Activated CD4-positive, alpha-beta memory T cell treated with anti-CD3 and anti-CD28 coated beads, Interleukin-2, amount 10 ng/mL, durations not matched to agents 7 days and 5 days (primary cell): ENCODE data around the gene BTBD2. TPM values are rescaled to one million over a fixed set of nuclear protein-coding genes. Genes with fewer than 3 reads are reported as not detected.

ENCODE experiments used
- CTCF ChIA-PET: fragments of 350-600 bp; sonication (Branson Sonifier 250); formaldehyde crosslinking; loops from one replicate; lab custom pipeline; 2021; ENCODE audit warnings: antibody characterized with exemption, inconsistent platforms; lab: Charles Lee
- POLR2A ChIA-PET: fragments of 350-600 bp; sonication (Branson Sonifier 250); formaldehyde crosslinking; loops from one replicate; lab custom pipeline; 2021; ENCODE audit warnings: antibody characterized with exemption; lab: Charles Lee
- DNase-seq: peaks from one replicate; pipeline ENCODE4 v3.0.0-alpha.2; 2020
- H3K27ac Mint-ChIP-seq: one replicate; pipeline ENCODE4 v1.8.0; 2021; ENCODE audit warnings: mild to moderate bottlenecking, mixed read lengths
- H3K27me3 Mint-ChIP-seq: one replicate; pipeline ENCODE4 v1.8.0; 2021; ENCODE audit warnings: mixed read lengths
- H3K36me3 Mint-ChIP-seq: one replicate; pipeline ENCODE4 v1.8.0; 2021; ENCODE audit warnings: low read depth, mixed read lengths
- H3K4me1 Mint-ChIP-seq: one replicate; pipeline ENCODE4 v1.8.0; 2021; ENCODE audit warnings: mixed read lengths
- H3K4me3 Mint-ChIP-seq: one replicate; pipeline ENCODE4 v1.8.0; 2021; ENCODE audit warnings: mild to moderate bottlenecking, mixed read lengths
- H3K9me3 Mint-ChIP-seq: one replicate; pipeline ENCODE4 v1.8.0; 2021; ENCODE audit warnings: mixed read lengths
- total RNA-seq, 2 experiments: library from RNA; stranded (reverse); gene quantifications; one replicate each; pipeline ENCODE4 v1.2.3, GENCODE V29; 2021

Gene BTBD2
- total RNA-seq, 2 experiments from 2014 or later: 55.4 to 57.1 TPM

GRCh38 chr19:1967087-1967608, 48.4 kb downstream of the BTBD2 start:
- peaks cover 14% of the 10 kb centered on the region for H3K4me1 Mint-ChIP-seq
- CTCF ChIA-PET: no interaction called here
- peak overlapping the region; percentile 49 for H3K27ac Mint-ChIP-seq
- peaks cover 17% of the 10 kb centered on the region for H3K36me3 Mint-ChIP-seq
- H3K27me3 Mint-ChIP-seq: no peaks in the 10 kb centered on the region
- H3K9me3 Mint-ChIP-seq: no peaks in the 10 kb centered on the region
- POLR2A ChIA-PET: no interaction called here
- peak; percentile 27 for DNase-seq
- H3K4me3 Mint-ChIP-seq: no peak overlapping the region

DNA sequence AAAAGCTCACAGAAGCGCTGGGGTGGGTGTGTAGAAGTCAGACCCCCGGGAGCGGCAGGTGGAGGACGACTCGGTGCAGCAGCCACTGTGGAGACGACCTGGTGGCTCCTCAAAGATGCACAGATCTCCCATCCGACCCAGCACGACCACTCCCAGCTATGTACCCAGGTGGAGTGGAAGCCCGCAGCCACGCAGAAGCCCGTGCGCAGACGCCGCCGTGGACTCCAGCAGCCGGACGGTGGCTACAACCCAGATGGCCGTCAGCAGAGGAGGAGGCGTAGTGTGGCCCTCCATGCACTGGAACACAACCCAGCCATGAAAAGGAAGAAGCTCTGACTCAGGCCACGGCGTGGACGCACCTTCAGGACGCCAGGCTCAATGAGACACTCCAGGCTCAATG, 52.8 kb downstream of the BTBD2 start:
- H3K4me1 Mint-ChIP-seq: peaks cover 15% of the 10 kb centered on the region
- no peak for DNase-seq
- H3K36me3 Mint-ChIP-seq: peaks cover 15% of the 10 kb centered on the region
- POLR2A ChIA-PET: no interaction called here
- H3K27ac Mint-ChIP-seq: no peak overlapping the region
- CTCF ChIA-PET: interaction anchor here (0.7 kb wide), 1 partner anchor 34 kb away, joined by 3 read pairs; no protein-coding TSS in a partner anchor
- no peaks in the 10 kb centered on the region for H3K27me3 Mint-ChIP-seq
- H3K9me3 Mint-ChIP-seq: no peaks in the 10 kb centered on the region
- no peak overlapping the region for H3K4me3 Mint-ChIP-seq

DNA sequence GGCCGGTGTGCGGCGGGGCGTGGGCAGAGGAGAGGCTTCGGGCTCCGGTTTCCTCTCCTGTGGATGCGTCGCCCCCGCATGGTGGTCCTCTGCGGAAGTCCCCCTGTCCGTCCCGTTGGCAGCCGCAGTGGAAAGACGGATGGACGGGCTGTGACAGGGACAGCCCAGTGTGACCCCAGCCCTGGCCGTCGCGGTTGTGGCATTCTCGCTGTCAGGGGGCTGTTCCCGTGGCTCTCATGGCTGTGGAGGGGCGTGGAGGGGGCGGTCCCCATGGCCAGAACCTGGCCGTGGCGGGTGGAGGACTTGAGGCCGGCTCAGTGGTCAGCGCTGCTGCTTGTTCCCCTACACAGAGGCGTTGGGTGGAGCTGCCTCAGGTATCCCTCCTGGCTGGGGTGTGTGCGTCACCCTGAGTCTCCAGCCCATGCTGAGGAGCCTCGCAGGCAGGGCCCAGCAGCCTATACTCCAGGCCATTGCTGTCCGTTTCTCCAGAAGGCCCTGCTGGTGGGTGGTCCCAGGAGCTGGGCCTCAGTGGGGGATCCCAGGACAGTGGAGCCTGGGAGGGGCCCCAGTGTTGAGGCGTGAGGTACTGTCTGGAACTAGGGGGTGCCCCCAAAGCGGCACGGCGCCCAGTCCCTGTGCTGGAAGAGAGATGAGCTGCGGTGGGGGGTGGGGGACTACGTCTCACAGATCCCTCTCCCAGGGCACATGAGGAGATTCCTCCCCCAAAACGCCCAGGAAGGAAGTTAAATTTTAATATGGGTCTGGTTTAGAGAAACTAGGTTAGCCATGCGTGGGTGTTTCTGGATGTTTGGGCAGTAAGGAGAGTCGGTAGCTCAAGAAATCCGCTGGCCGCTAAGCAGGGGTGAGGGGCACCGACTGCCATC, 54.3 kb downstream of the BTBD2 start:
- ChIA-PET CTCF (no interaction called here), POLR2A (no interaction called here)
- H3K4me3 Mint-ChIP-seq: no peak overlapping the region
- H3K4me1 Mint-ChIP-seq: peaks cover 7% of the 10 kb centered on the region
- DNase-seq: no peak
- peaks cover 15% of the 10 kb centered on the region for H3K36me3 Mint-ChIP-seq
- no peaks in the 10 kb centered on the region for H3K9me3 Mint-ChIP-seq
- H3K27ac Mint-ChIP-seq: no peak overlapping the region
- H3K27me3 Mint-ChIP-seq: no peaks in the 10 kb centered on the region

- peaks cover 11% of the 10 kb centered on the region for H3K36me3 Mint-ChIP-seq
These were observed 55.5 kb downstream of the BTBD2 start for GRCh38 chr19:1959928-1960589.

DNA sequence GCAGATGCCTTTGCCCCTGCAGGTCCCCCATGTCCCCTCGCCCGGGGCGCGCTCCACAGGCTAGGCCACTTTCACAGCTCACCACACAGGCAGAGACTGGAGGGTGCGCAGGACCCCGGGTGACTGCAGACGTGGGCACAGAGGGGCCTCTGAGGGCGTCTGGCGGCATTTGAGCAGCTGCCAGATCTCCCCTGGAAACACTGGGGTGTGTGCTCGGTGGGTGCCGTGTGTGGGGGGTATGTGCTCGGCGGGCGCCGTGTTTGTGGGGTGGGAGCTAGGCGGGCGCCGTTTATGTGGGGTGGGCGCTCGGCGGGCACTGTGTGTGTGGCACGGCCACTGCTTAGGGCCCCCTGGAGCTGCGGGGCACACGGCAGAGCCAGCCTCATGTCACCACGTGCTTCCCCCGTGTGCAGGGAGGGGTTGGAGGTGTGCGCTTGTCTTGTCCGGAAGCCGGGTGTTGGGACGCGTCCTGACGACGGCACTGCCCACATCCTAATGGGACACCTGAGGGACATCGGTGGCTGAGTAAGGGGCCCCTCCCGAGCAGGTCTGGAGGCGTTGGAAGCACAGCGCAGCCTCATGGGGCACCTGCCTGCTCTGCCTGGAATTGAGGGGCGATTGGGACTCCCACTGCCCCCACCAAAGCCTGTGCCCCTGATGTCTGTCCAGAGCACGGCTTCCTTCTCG, 57.8 kb downstream of the BTBD2 start:
- ChIA-PET POLR2A (no interaction called here), CTCF (interaction anchor here (0.5 kb wide), 1 partner anchor 37 kb away, joined by 4 read pairs; no protein-coding TSS in a partner anchor)
- H3K9me3 Mint-ChIP-seq: no peaks in the 10 kb centered on the region
- H3K4me1 Mint-ChIP-seq: peaks cover 2% of the 10 kb centered on the region
- no peak overlapping the region for H3K27ac Mint-ChIP-seq
- no peaks in the 10 kb centered on the region for H3K27me3 Mint-ChIP-seq
- no peak overlapping the region for H3K4me3 Mint-ChIP-seq
- no peak for DNase-seq
- H3K36me3 Mint-ChIP-seq: peaks cover 13% of the 10 kb centered on the region

More at GRCh38 chr19:1959928-1960589, 55.5 kb downstream of the BTBD2 start:
- Mint-ChIP-seq H3K27me3 (no peaks in the 10 kb centered on the region), H3K27ac (no peak overlapping the region), H3K4me1 (peaks cover 2% of the 10 kb centered on the region), H3K9me3 (no peaks in the 10 kb centered on the region), H3K4me3 (no peak overlapping the region)
- POLR2A ChIA-PET: no interaction called here
- CTCF ChIA-PET: no interaction called here
- DNase-seq: no peak

GRCh38 chr19:1956868-1957492, 58.5 kb downstream of the BTBD2 start:
- H3K4me3 Mint-ChIP-seq: no peak overlapping the region
- no peaks in the 10 kb centered on the region for H3K27me3 Mint-ChIP-seq
- no peaks in the 10 kb centered on the region for H3K9me3 Mint-ChIP-seq
- H3K4me1 Mint-ChIP-seq: peaks cover 4% of the 10 kb centered on the region
- H3K27ac Mint-ChIP-seq: no peak overlapping the region
- ChIA-PET POLR2A (no interaction called here), CTCF (no interaction called here)
- H3K36me3 Mint-ChIP-seq: peaks cover 12% of the 10 kb centered on the region
- DNase-seq: no peak

- H3K4me3 Mint-ChIP-seq: no peak overlapping the region
- POLR2A ChIA-PET: no interaction called here
- peaks cover 12% of the 10 kb centered on the region for H3K36me3 Mint-ChIP-seq
- CTCF ChIA-PET: interaction anchor here (0.6 kb wide), 1 partner anchor 68 kb away, joined by 4 read pairs; no protein-coding TSS in a partner anchor
- no peak for DNase-seq
- H3K27me3 Mint-ChIP-seq: no peaks in the 10 kb centered on the region
- H3K4me1 Mint-ChIP-seq: peaks cover 9% of the 10 kb centered on the region
- no peak overlapping the region for H3K27ac Mint-ChIP-seq
- no peaks in the 10 kb centered on the region for H3K9me3 Mint-ChIP-seq
These were observed 59.4 kb downstream of the BTBD2 start for GRCh38 chr19:1956122-1956494.

DNA sequence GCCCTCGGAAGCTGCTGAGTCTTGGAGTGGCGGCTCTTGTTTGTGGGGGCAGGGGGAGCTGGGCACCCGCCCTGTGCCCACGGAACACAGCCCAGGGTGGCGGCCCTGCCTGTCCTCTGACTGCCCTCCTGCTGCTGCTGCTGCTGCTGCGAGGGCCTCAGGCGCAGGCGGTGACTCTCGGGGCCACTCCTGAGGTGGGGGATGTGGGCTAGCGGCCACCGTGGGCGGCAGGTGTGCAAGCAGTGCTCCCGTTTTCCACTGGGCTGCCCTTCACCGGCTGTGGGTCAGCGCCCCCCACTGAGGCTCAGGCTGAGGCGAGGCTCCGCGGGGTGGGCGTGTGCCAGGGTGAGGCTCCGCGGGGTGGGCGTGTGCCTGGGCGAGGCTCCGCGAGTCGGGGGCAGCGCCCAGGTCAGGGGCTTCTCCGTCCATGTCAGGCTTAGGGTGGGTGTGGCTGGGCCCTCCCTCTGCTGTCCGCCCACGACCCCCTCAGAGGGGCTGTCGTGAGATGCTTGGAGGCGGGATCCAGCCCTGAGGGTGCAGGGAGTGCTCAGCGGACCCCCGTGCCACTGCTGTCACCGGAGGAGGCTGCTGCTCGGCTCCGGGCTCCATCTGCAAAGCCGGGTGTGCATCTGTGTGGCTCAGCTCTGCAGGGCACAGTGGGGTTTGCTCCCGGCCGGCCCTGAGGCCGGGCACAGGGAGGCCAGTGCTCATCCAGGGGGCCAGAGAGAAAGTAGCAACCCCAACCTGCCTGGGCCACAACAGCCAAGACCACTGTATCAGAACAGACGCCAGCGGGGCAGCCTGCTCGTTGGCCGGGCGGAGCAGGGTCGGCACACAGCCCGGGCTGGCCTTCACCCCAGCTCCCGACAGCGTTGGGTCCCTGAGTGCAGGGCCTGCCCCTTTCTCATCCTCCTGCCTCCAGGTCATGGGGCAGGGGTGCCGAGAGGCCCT, 60.1 kb downstream of the BTBD2 start:
- H3K4me3 Mint-ChIP-seq: no peak overlapping the region
- no peak for DNase-seq
- peaks cover 17% of the 10 kb centered on the region for H3K36me3 Mint-ChIP-seq
- peaks cover 15% of the 10 kb centered on the region for H3K4me1 Mint-ChIP-seq
- CTCF ChIA-PET: interaction anchor here (0.6 kb wide), 1 partner anchor 68 kb away, joined by 4 read pairs; no protein-coding TSS in a partner anchor
- H3K27ac Mint-ChIP-seq: no peak overlapping the region
- POLR2A ChIA-PET: no interaction called here
- H3K9me3 Mint-ChIP-seq: no peaks in the 10 kb centered on the region
- H3K27me3 Mint-ChIP-seq: no peaks in the 10 kb centered on the region

DNA sequence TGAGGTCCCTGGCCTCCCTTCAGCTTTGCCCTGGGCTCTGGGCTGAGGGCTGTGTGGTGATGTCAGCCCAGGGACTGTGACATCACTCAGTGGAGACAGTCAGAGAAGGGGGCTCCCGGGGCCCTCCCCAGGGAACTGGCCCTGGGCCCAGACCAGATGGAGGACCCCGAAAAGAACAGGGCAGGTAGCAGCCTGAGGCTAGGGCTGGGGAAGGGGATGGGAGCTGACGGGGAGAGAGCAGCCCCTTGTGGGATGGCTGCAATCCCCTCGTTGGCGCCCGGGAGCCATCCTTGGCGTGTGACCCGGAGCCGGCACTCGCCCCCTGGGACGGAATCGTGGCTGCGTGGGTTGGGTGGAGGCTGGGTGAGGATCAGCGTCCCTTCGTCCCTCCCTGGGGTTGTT, 61.0 kb downstream of the BTBD2 start:
- Mint-ChIP-seq H3K36me3 (peaks cover 20% of the 10 kb centered on the region), H3K27me3 (no peaks in the 10 kb centered on the region), H3K9me3 (no peaks in the 10 kb centered on the region), H3K4me3 (no peak overlapping the region), H3K4me1 (peaks cover 21% of the 10 kb centered on the region), H3K27ac (no peak overlapping the region)
- POLR2A ChIA-PET: no interaction called here
- CTCF ChIA-PET: no interaction called here
- no peak for DNase-seq

GRCh38 chr19:1953441-1954094, 61.9 kb downstream of the BTBD2 start:
- no peak for DNase-seq
- Mint-ChIP-seq H3K27ac (no peak overlapping the region), H3K9me3 (no peaks in the 10 kb centered on the region)

DNA sequence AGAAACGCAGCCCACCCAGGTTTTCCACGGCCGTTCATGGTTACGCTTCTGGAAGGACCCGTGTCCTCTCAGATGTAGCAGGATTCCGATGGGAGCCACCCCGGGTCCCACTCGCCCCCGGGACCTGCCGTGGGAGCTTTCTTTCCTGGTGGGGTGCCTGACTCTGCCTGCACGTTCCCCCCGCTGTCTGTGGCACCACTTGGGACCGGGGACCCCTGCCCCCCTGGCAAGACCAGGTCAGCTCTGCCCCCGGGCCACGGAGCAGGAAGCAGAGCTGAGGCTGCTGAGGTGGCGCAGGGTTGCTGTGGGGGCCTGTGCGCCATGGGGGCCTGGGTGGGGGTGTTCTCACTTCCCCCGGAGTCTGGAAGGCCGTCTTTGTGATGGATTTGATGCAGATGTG, 62.5 kb downstream of the BTBD2 start:
- Mint-ChIP-seq H3K27ac (no peak overlapping the region), H3K9me3 (no peaks in the 10 kb centered on the region), H3K4me1 (peaks cover 25% of the 10 kb centered on the region), H3K4me3 (no peak overlapping the region), H3K27me3 (no peaks in the 10 kb centered on the region), H3K36me3 (peaks cover 25% of the 10 kb centered on the region)
- POLR2A ChIA-PET: no interaction called here
- DNase-seq: no peak
- CTCF ChIA-PET: no interaction called here

More at GRCh38 chr19:1953441-1954094, 61.9 kb downstream of the BTBD2 start:
- Mint-ChIP-seq H3K36me3 (peaks cover 25% of the 10 kb centered on the region), H3K4me3 (no peak overlapping the region), H3K27me3 (no peaks in the 10 kb centered on the region), H3K4me1 (peaks cover 23% of the 10 kb centered on the region)
- ChIA-PET POLR2A (no interaction called here), CTCF (no interaction called here)
